Activated CD4-positive, alpha-beta T cell treated with anti-CD3 and anti-CD28 coated beads, Interleukin-10, Interleukin-2, amounts not matched to agents 100 ng/mL and 50 ng/mL, durations not matched to agents 16 hours and 8 hours (primary cell): ENCODE measurements around the gene KDM3A.

Experiments used
- DNase-seq: peaks from one replicate; pipeline ENCODE4 v3.0.0-alpha.2; 2020

The KDM3A gene

DNA sequence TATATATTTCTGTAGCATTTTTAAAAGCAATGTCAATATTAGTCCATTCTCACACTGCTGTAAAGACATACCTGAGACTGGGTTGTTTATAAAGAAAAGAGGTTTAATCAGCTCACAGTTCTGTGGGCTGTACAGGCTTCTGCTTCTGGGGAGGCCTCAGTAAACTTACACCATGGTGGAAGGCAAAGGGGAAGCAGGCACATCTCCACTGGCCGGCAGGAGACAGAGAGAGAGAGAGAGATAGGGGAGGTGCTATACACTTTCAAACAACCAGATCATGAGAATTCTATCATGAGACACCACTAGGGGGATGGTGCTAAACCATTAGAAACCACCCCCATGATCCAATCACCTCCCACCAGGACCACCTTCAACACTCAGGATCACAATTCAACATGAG is 79.0 kb downstream of the KDM3A start:
- no peak for DNase-seq

GRCh38 chr2:86521922-86522321 is 80.8 kb downstream of the KDM3A start:
- no peak for DNase-seq

- DNase-seq = no peak
Observed at GRCh38 chr2:86522711-86523110, 81.5 kb downstream of the KDM3A start.

GRCh38 chr2:86523491-86523890 is 82.3 kb downstream of the KDM3A start:
- DNase-seq = no peak

DNA sequence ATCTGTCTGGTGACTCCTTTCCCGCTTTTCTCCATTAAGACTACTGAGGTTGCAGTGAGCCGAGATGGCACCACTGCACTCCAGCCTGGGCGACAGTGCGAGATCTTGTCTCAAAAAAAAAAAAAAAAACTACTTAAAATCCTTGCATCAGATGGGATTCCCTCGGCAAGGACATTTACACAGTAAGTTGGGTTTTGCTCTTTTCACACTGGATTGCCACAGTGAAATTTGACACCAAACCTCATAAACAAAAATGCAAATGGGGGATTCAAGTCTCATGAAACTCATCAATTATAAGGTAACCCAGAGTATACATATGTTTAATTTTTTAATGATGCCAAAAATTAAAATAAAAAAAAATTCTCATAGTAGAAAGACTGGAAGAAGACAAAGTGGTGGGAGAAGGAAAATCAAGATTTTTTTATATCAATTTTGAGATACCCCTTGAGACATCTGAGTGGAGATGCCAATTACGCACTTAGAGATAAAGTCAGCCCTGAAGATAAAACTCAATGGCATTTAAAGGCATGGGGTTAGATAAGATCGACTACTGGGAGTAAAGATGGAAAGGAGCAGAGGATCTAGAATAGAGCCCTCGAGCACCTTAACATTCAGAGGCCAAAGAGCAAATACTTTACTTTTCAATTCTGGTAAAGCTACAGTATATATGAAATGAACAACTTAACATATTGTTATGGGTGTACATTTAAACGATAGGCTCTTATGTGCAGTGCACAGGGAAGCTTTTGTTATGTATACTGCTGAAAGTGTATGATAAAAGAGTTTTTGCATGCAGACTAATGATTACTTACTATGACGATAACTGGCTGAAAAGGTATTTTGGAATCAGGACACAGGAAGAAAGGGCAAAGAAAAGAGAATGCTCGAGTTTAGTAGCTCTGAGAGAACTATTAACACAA is 84.5 kb downstream of the KDM3A start:
- no peak for DNase-seq

- DNase-seq = no peak
Observed at GRCh38 chr2:86533589-86533988, 92.4 kb downstream of the KDM3A start.

DNA sequence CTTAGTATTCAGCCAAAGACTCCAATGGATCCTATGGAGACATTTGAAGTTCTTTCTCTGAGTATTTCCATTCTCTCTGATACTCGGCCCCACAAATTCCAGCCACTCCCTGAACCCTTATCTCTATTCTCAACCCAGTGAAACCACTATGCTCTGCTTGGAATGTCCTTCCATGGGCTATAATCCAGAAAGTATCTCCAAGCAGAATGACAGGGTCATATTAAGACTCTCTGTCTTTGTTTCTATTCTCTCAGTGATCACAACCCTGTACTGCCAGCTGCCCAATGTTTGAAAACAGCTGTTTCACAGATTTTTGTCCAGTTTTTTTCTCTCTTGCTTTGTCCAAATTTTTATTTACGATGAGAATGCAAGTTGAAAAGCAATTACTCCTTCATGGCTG is 100.2 kb downstream of the KDM3A start:
- DNase-seq = no peak
